Islet of Langerhans (tissue), 1 donor: ENCODE measurements around the gene ZNF212.

Source experiments
- FAIRE-seq: peaks from one replicate; lab custom pipeline; 2011; peaks lifted over from hg19 to GRCh38; lab: Jason Lieb, UNC

Gene ZNF212

DNA sequence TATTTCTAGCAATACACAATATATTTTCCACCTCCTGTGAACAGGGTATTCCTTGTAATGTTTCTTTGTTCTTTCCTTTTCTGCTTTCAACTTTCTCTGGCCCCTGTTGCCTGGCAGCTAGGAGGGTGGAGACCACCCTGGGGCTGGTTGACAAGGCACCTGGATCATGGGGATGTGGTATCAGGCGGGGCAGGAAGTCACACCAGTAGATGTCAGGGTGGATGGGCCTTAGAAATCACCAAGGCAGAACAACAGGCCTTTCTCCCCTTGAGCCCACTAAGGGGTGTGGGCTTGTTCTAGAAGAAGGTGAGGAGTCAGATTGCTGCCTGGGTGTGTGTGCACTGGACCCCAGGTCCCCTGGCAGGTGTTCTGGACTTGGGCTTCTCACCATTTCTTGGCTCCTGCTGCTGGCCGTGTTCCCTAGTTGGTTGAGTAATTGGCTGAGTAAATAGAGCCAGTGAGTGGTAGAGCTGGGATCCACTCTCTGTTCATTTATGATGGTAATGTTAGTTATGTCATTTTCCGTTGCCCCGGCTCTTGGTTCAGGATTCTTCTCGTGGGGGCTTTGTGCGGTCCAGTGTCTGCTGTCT, 47.5 kb downstream of the ZNF212 start:
- no peak for FAIRE-seq

DNA sequence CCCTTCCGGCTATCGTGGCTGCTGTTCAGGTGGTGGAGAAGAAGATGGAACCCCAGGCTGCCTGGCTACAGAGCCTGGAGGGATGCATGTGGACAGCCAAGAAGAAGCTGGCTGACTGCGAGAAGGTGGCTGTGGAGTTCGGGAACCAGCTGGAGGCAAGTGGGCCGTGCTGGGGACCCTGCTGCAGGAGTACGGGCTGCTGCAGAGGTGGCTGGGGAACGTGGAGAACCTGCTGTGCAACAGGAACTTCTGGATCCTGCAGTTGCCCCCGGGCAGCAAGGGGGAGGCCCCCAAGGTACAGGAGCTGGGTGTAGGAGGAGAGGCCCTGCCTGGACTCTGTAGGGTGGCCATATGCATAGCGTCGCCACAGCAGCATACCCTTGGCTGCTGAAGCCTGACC, 48.2 kb downstream of the ZNF212 start:
- no peak for FAIRE-seq

DNA sequence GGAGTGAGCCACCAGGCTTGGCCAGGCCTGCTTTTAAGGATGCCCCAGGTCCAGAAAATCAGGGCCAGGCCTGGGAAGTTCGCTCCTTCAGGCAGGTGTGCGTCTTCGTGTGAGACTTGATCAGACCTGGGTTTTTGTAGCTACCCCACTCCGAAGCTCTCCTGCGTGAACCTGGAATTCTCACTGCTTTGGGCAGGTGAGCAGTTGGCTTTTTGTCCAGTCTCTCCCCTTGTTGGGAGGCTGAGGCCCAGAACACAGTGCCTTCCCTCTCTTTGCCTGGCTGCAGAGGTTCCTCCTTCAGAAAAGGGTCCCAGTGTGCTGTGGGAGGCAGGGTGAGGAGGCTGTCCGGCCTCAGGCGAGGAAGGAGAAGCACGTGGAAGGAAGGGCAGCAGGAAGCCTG, 49.8 kb downstream of the ZNF212 start:
- no peak for FAIRE-seq

DNA sequence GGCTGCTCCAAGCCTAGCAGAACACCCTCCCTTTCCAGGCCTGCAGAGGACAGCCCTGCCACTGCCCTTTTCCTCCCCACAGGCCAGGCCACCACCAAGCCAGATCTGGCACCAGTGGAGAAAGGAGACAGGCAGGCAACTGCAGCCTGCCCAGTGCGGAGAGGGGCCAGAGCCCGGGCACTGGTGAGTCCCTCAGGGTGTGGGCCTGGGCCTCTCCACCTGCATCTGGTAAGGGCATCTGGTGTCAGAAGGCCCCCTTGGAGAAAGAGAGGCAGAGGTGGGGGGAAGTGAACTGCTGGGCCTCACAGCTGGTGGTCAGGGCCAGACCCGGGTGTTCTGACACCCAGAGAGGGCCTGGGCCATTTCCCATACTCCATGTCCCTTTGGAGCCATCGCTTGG, 50.4 kb downstream of the ZNF212 start:
- no peak for FAIRE-seq

DNA sequence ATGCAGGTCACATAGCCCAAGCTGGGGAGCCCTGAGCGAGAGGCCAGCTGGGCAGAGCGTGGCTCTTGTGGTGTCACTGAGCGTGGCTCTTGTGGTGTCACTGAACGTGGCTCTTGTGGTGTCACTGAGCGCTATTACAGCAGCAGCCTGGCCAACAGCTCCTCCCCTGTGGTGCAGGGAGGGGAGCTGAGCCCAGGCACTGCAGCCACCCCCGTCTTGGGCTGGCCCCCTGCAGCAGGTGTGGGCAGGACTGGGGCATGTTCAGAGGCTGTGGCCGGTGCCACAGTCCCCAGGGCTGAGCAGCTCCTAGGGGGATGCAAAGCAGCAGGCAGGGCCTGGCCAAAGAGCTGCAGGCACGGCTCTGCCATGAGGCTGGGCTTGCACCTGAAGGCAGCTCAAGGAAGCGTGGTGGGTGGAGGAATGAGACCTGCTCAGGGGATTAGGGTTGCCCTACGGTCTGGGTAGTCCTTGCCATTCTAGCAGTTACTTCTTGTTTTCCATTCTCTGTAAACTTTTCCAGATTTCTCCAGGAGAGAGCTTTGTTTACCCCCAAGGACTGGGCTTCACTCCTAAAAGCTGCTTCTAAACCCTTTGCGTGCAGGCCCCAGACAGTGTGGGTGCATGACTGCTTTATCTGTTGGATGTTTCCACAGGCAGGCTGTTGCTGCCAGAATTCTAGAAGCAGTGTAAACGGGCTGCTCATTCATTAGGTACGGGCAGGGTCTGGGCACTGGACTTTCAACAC, 51.8 kb downstream of the ZNF212 start:
- FAIRE-seq = no peak

DNA sequence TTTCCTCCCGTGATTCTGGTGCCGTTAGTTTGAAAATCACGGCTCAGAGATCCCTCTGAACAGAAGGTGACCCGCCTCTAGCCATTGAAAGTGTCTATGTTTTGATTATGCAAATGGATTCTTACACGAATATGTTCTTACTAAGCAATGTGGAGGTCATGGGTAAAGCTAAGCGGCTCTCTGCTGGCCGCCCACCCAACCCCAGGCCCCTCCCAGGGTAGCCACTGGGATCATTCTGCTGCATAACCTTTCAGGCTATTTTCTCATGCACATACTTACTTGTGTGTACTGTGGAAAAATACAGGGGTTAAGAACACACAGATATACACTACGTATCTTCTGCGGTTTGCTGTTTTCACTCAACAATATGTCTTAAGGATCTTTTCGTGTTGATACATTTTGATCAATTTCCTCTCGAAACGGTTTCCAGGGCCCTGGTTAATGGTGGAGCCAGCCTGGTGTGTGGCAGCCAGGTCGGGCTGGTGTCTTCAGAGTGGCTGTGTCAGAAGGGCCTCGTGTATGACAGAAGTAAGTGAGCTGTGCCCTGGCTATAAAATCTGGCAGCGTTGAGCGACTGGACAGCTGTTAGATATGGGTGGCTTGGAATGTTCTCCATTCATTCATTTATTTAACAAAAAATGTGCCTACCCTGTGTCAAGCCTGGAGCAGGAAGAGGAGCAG, 52.5 kb downstream of the ZNF212 start:
- FAIRE-seq = no peak

DNA sequence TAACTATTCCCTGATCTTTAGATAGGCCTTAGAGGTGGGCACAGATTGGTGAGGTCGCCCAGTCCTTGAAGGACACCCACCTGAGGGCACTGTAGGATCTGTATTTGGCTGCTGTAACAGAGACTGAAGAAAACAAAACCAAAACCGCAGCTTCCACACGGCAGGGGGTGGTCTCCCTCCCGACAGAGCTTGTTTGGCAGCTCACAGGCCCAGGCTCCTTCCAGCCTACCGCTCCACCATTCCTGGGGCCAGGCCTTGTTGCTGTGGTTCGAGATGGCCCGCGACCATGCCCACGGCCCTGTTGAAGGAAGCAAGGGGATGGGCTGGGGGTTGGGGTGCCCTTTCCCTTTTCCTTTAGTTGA, 53.0 kb downstream of the ZNF212 start:
- no peak for FAIRE-seq

DNA sequence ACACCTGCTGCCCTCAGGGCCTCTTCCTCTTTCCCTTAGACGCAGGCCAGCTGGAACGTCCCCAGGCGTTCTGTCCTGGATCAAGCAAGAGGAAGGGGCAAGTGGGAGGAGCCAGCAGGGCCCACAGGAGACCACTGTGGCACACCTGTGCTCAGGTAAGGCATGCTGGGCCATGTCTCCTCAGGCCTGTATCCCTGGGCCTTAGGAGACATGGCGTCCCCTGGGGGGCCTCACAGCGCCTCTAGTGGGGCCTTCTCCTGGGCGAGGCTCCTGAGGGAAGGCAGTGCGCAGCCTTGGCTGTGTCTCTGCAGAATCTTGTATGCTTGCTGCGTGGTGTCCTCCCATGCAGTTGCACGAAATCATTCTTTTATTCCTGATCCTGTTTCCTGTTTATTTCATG, 53.9 kb downstream of the ZNF212 start:
- FAIRE-seq = no peak

DNA sequence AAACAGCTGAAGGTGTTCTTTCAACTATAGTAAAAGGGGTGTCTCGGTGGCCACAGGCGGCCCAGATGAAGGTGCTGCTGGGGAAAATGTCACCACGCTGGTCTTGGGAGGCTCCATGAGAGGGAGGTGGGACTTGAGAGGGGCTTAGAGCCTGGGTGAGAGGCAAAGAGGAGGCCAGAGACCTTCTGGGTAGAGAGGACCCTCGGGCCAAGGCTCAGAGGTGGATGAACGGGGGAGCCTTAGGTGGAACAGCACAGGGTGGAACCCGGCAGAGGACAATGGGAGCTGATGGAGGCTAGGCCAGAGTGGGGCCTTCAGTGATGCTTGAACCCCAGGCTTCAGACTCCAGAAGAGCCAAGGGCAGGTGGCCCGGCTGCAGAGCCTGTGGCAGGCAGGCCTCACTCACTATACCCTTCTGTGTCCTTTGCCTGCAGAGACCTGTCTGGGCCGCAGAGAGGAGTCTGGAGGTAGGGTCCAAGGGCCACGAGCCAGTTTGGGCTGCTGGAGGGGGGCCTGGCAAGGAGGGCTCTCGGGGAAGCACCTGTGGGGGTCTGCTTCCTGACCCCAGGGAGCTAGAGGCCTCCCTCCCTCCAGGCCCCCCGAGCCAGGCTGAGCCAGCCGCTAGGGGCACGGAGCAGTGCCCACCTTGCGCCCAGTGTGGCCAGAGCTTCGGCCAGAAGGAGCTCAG, 54.6 kb downstream of the ZNF212 start:
- FAIRE-seq = no peak

DNA sequence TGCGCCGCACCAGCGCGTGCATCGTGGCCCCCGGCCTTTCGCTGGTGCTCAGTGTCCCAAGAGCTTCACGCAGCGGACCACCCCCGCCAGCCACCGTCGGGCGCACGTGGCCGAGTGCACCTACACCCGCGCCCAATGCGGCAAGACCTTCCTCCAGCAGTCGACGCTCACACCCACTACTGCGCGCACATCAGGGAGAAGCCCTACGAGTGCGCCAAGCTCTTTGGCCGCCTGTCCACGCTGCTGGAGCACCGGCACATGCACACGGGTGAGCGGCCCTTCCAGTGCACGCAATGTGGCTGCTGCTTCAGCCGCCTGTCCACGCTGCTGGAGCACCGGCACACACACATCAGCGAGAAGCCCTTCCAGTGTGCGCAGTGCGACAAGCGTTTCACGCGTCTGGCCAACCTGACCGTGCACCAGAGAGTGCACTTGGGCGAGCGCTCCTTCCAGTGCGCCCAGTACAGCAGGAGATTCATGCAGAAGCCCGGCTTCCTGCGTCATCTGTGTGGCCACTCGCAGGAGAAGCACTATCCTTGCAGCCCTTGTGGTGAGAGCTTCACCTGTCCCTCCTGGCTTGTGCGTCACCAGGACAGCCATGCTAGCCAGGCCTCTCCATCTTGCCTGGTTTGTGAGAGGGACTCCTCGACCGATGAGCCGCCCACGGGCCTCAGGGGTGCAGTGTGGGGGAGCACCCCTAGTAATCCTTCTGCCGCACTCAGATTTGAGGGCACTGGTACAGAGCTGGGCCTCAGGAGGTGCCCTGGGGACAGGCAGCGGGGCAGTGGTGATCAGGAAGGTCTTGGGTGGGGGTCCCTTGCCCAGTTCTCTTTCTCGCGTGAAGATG, 55.4 kb downstream of the ZNF212 start:
- no peak for FAIRE-seq

DNA sequence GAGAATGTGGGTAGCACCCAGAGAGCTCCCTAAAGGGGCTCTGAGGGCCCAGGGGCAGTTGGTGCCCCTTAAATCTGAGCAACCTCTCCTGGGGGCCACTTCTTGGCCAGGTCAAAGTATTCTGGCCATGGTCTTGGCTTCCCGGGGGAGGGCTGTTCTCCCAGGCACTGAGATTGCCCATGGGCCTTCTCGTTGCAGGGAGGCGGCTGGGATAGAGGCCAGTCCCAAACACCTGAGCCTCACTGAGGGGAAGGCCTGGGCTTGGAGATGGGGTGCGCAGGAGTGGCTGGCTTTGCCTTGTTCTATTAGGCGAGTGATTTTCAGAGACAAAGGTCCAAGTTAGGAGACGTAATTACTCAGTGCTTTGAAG, 56.0 kb downstream of the ZNF212 start:
- no peak for FAIRE-seq

DNA sequence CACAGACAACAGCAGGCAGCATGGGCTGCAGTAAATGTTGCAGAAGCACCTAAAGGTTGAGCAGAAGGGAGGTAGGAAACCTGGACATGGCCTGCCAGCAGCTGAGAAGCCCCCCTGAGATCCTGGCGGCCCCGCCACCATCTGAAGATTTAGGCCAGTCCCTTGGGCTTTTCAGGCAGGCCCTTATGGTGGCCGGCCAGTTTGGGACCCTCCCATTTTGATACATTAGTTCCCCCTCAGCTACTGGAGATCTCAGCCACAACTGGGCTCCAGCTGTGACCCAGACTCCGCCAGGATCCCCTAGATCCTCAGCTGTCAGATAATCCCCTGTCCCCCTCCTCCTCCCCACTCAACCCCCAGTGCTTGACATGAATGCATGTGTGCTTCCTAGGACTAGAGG, 56.9 kb downstream of the ZNF212 start:
- FAIRE-seq = no peak

DNA sequence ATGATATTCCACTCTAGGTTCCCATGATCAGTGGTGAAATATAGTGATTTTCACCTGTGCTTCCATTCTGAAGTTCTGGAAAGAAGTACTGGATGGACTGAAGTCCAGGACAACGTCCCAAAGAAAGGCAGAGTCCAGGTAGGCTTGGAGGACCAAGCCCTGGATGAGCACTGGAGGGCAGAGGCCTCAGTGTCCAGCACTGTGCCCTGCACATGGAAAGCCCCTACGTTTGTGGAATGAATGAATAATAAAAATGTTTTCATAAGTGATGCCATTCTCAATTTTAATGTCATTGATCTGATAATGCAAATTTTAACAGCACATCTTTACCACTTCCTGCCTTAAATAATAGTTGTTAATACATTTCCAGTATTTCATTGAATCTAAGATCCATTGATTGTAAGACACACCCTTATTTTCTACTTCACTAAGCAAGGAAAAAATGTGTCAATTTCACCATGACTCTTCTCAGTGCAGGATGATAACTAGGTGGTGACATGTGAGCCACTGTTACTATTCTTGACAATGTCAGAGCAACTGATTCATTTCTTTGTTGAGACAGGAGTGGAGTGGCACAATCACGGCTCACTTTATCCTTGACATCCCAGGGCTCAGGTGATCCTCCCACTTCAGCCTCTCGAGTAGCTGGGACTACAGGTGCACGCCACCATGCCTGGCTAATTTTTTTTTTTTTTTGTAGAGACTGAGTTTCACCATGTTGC, 57.7 kb downstream of the ZNF212 start:
- no peak for FAIRE-seq

DNA sequence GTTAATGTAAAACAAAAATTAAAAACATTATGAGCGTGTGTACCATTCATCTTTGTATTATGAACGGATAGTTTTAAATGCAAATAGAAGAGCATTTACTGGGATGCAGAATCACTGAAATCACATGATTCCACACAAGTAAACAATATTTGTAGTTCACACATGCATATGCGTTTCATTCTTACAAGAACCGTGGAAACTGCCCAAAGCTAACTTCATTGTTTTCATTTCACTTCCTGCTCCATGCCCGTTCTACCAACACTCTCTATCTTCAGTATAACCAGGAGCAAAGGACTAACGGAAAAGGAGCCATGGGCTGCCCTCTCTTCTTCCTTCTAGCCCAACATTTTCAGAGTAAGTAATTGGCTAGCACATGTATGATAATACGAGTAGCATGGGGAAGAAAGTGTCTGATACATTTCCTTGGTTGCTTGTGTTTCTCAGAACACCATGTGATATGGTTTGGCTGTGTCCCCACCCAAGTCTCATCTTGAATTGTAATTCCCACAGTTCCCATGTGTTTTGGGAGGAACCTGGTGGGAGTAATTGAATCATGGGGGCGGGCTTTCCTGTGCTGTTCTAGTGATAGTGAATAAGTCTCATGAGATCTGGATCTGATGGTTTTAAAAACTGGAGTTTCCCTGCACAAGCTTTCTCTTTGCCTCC, 61.3 kb downstream of the ZNF212 start:
- FAIRE-seq = no peak

DNA sequence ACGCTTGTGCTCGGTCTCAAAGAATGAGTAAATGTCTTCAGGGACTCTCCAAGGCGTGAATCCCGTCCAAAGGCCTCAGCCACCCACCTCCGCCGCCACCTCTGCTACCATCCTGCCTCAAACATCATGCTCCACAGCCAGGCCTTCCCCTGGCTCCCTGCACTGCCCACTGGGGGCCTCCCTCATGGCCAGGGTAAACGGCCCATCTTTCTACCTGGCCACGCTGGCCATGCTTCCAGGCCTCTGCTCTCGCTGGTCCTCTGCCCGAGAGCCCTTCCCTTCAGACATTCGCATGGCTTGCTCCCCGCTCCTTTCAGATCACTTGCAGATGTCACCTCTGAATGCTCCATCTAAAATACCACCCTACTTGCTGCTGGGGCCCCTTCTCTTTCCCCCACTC, 62.8 kb downstream of the ZNF212 start:
- FAIRE-seq = no peak

DNA sequence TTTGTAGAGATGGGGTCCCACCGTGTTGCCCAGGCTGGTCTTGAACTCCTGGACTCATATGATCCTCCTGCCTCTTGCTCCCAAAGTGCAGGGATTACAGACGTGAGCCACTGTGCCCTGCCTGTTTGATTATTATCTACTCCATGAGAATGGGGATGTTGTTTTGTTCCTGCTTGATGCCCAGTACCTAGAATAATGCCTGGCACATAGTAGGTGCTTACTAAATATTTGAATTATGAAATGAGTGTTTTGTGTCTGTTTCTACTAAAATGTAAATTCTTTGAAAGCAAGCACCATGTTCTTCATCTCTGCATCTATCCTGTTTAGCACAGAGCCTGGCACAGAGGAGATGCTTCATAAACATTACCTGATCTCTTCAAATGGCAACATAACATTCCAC, 63.4 kb downstream of the ZNF212 start:
- no peak for FAIRE-seq

DNA sequence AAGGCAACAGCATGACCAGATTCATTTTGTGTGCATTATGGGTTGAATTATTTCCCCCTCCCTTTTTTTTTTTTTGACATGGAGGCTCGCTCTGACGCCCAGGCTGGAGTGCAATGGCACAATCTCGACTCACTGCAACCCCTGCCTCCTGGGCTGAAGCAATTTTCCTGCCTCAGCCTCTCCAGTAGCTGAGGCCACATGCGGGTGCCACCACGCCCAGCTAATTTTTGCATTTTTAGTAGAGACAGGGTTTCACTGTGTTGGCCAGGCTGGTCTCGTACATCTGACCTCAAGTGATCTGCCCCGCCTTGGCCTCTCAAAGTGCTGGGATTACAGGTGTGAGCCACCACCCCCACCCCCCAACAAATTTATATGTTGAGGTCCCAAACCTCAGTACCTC, 64.6 kb downstream of the ZNF212 start:
- FAIRE-seq = no peak
